Activated naive CD4-positive, alpha-beta T cell treated with anti-CD3 and anti-CD28 coated beads for 36 hours (primary cell): Measurements from ENCODE around the gene RAD54L2. TPM values are rescaled to one million over a fixed set of nuclear protein-coding genes. Genes with fewer than 3 reads are reported as not detected.

Experiments used
- CTCF ChIA-PET: fragments of 350-600 bp; sonication (Branson Sonifier 250); formaldehyde crosslinking; loops from one replicate; lab custom pipeline; 2021; ENCODE audit warnings: antibody characterized with exemption; lab: Charles Lee
- DNase-seq: peaks from one replicate; pipeline ENCODE4 v3.0.0-alpha.2; 2020
- H3K27ac Mint-ChIP-seq: one replicate; pipeline ENCODE4 v1.8.0; 2021; ENCODE audit warnings: mild to moderate bottlenecking, mixed read lengths
- H3K27me3 Mint-ChIP-seq: one replicate; pipeline ENCODE4 v1.8.0; 2021; ENCODE audit warnings: low read depth, mixed read lengths
- H3K36me3 Mint-ChIP-seq: one replicate; pipeline ENCODE4 v1.8.0; 2021; ENCODE audit warnings: low read depth, mixed read lengths
- H3K4me1 Mint-ChIP-seq: one replicate; pipeline ENCODE4 v1.8.0; 2021; ENCODE audit warnings: low read depth, mixed read lengths
- H3K4me3 Mint-ChIP-seq: one replicate; pipeline ENCODE4 v1.8.0; 2021; ENCODE audit warnings: mild to moderate bottlenecking, moderate library complexity, mixed read lengths
- H3K9me3 Mint-ChIP-seq: one replicate; pipeline ENCODE4 v1.8.0; 2021; ENCODE audit warnings: mixed read lengths
- intact Hi-C: fragments of 100-400 bp; cut with micrococcal nuclease; formaldehyde crosslinking; loops from one replicate; pipeline ENCODE4 v1.15.1; 2023
- total RNA-seq, 2 experiments: library from RNA; stranded (reverse); gene quantifications; one replicate each; pipeline ENCODE4 v1.2.3, GENCODE V29; 2021

RAD54L2 gene
- 10 to 100 TPM; 23.1 to 24.5 TPM for total RNA-seq

- Mint-ChIP-seq H3K27me3 (no peaks in the 10 kb centered on the region), H3K4me1 (peaks cover 34% of the 10 kb centered on the region), H3K4me3 (peak within 1 kb of the TSS; percentile 91), H3K27ac (peak within 1 kb of the TSS; percentile 89), H3K9me3 (no peaks in the 10 kb centered on the region), H3K36me3 (no peaks in the 10 kb centered on the region)
- CTCF ChIA-PET = interaction anchor here (0.6 to 3.7 kb wide), 7 partner anchors 8 to 142 kb away, joined by 3 to 19 read pairs (median 6); partner anchors contain the start of gene DCAF1
- DNase-seq = peak; percentile 83
- intact Hi-C loops = loop anchor here (1.0 to 2.0 kb wide), 3 partner anchors 36 to 154 kb away; partner anchors contain the start of gene MANF
Observed at GRCh38 chr3:51538459-51539290, at the start of gene RAD54L2. TSS of gene RAD54L2 (plus strand) at chr3:51538719. CDS start at chr3:51590421, 51,702 bp downstream.

DNA sequence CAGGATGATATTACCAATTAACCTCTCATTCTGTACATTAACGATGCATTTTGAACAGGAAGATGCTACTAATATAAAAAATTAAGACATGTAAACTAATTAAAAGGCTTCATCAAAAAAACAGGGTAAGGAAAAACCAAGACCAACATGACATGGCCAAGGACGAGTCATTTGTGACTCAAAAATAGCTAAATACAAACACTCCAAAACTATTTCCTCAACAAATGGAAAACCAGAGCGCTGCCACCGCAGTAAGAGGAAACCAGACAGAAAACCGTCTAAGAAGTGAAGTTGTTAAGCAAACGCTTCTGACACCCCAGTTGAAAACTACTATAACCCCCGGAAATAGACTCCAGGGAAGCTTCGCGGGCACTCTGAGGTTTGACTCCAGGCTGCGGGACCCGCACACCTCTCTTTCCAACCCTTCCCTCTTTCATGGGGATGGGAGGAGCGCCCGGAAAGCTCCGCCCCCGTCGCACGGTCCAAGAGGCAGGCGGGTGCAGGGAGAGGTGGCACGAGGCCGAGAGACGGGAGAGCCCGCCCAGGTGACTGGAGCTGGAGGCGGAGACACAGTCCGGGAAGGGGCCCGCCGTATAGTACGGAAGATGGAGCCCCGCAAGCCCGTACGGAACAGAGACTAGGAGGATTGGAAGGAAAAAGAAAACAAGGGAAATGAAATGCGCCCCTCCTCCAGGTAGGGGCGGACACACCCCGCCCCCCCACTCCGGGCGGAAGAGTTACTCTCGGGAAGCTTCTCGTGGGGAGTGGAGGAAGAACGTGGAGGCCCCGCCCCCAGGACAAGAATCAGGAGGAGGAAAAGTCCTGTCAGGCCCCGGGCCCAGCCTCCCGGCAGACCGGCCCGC is 39.4 kb upstream of the RAD54L2 start:
- intact Hi-C loops = loop anchor here (1.0 to 2.0 kb wide), 2 partner anchors 108 to 882 kb away; partner anchors contain the start of genes MAPKAPK3 and RBM15B
- Mint-ChIP-seq H3K27me3 (no peaks in the 10 kb centered on the region), H3K27ac (peak overlapping the region; percentile 98), H3K4me3 (peak overlapping the region; percentile 98), H3K36me3 (peaks cover 5% of the 10 kb centered on the region), H3K9me3 (no peaks in the 10 kb centered on the region), H3K4me1 (peaks cover 21% of the 10 kb centered on the region)
- DNase-seq = peak; percentile 91
- CTCF ChIA-PET = interaction anchor here (0.5 to 5.9 kb wide), 9 partner anchors 23 to 1068 kb away, joined by 3 to 146 read pairs (median 5); partner anchors contain the start of gene TEX264

GRCh38 chr3:51500632-51501131 is 37.8 kb upstream of the RAD54L2 start:
- Mint-ChIP-seq H3K4me3 (peak overlapping the region; percentile 98), H3K9me3 (no peaks in the 10 kb centered on the region), H3K4me1 (peaks cover 21% of the 10 kb centered on the region), H3K27me3 (no peaks in the 10 kb centered on the region), H3K36me3 (peaks cover 2% of the 10 kb centered on the region), H3K27ac (peak overlapping the region; percentile 98)
- CTCF ChIA-PET = interaction anchor here (0.6 to 5.9 kb wide), 23 partner anchors 10 to 845 kb away, joined by 3 to 146 read pairs (median 6); partner anchors contain the start of genes RAD54L2 and TEX264
- intact Hi-C loops = loop anchor here (1.0 to 5.0 kb wide), 7 partner anchors 115 to 928 kb away; partner anchors contain the start of genes ABHD14A, DUSP7, MANF and PARP3
- DNase-seq = peak; percentile 15

GRCh38 chr3:51501833-51502561 is 36.5 kb upstream of the RAD54L2 start:
- Mint-ChIP-seq H3K4me1 (peaks cover 16% of the 10 kb centered on the region), H3K36me3 (peaks cover 2% of the 10 kb centered on the region), H3K27me3 (no peaks in the 10 kb centered on the region), H3K27ac (no peak overlapping the region), H3K4me3 (no peak overlapping the region), H3K9me3 (no peaks in the 10 kb centered on the region)
- DNase-seq = peak; percentile 91
- intact Hi-C loops = loop anchor here (1.0 to 5.0 kb wide), 11 partner anchors 36 to 930 kb away; partner anchors contain the start of genes ABHD14A, DUSP7, PARP3 and RAD54L2
- CTCF ChIA-PET = interaction anchor here (0.5 to 5.9 kb wide), 28 partner anchors 9 to 349 kb away, joined by 3 to 146 read pairs (median 4); partner anchors contain the start of genes MANF, RAD54L2 and TEX264

DNA sequence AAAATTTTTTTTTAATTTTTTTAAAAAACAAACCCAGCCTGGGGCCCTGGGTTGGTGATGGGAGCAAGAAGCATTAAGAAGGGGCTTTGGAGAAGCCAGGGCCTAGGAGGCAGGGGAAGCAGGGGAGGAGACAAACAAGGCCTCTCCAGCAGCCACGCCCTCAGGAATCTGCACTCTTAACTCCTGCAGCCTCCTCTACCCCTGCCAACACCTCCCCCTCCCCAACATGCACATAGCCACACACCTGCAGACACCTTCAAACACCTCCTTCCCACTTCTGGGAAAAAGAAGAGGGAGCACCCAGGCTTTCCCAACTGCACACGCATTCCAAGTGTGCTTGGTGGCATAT is 36.0 kb upstream of the RAD54L2 start:
- H3K27ac Mint-ChIP-seq = no peak overlapping the region
- no peaks in the 10 kb centered on the region for H3K9me3 Mint-ChIP-seq
- H3K36me3 Mint-ChIP-seq = peaks cover 2% of the 10 kb centered on the region
- H3K27me3 Mint-ChIP-seq = no peaks in the 10 kb centered on the region
- peaks cover 16% of the 10 kb centered on the region for H3K4me1 Mint-ChIP-seq
- CTCF ChIA-PET = interaction anchor here (0.6 to 5.9 kb wide), 22 partner anchors 8 to 300 kb away, joined by 3 to 146 read pairs (median 4); partner anchors contain the start of genes MANF, RAD54L2 and TEX264
- no peak overlapping the region for H3K4me3 Mint-ChIP-seq
- DNase-seq = no peak
- intact Hi-C loops = loop anchor here (1.0 to 5.0 kb wide), 10 partner anchors 36 to 930 kb away; partner anchors contain the start of genes ABHD14A, PARP3, RAD54L2 and RRP9

- peaks cover 16% of the 10 kb centered on the region for H3K4me1 Mint-ChIP-seq
- H3K4me3 Mint-ChIP-seq = no peak overlapping the region
- no peak overlapping the region for H3K27ac Mint-ChIP-seq
- H3K27me3 Mint-ChIP-seq = no peaks in the 10 kb centered on the region
- CTCF ChIA-PET = interaction anchor here (0.7 to 5.9 kb wide), 8 partner anchors 14 to 180 kb away, joined by 3 to 146 read pairs (median 5); partner anchors contain the start of genes MANF, RAD54L2 and TEX264
- no peak for DNase-seq
- no peaks in the 10 kb centered on the region for H3K9me3 Mint-ChIP-seq
- H3K36me3 Mint-ChIP-seq = peaks cover 2% of the 10 kb centered on the region
- intact Hi-C loops = loop anchor here (5.0 kb wide), 3 partner anchors 439 to 931 kb away; partner anchors contain the start of genes ABHD14A, PARP3 and RRP9
Observed at GRCh38 chr3:51503007-51503406, 35.5 kb upstream of the RAD54L2 start.

- no peak overlapping the region for H3K4me3 Mint-ChIP-seq
- no peak for DNase-seq
- H3K4me1 Mint-ChIP-seq = peaks cover 4% of the 10 kb centered on the region
- intact Hi-C loops = no loop called here
- no peaks in the 10 kb centered on the region for H3K9me3 Mint-ChIP-seq
- no peaks in the 10 kb centered on the region for H3K27me3 Mint-ChIP-seq
- CTCF ChIA-PET = no interaction called here
- no peaks in the 10 kb centered on the region for H3K36me3 Mint-ChIP-seq
- no peak overlapping the region for H3K27ac Mint-ChIP-seq
Observed at GRCh38 chr3:51508255-51508654, 30.3 kb upstream of the RAD54L2 start.

DNA sequence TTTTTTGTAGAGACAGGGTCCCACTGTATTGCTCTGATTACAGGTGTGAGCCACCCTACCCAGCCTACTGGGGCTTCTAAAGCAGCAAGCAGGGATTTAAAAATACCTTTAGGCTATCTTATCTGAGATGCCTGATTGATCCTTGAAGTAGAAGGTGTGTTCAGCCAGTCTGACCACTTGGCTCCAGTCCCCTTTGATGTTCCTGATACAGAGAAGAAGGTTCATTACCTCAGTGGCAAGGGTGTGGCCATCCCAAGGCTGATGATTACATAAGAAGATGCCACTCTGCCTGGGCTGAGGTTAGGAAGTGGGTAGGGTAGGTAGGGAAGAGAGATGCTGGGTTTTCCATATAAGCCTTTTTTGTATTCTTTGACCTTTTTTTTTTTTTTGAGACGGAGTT is 27.5 kb upstream of the RAD54L2 start:
- intact Hi-C loops = no loop called here
- Mint-ChIP-seq H3K4me3 (no peak overlapping the region), H3K36me3 (no peaks in the 10 kb centered on the region), H3K9me3 (no peaks in the 10 kb centered on the region), H3K27me3 (no peaks in the 10 kb centered on the region), H3K27ac (no peak overlapping the region), H3K4me1 (peaks cover 4% of the 10 kb centered on the region)
- CTCF ChIA-PET = interaction anchor here (1.1 to 1.5 kb wide), 3 partner anchors 9 to 208 kb away, joined by 4 to 7 read pairs (median 6); partner anchors contain the start of gene DCAF1
- no peak for DNase-seq

- Mint-ChIP-seq H3K27me3 (no peaks in the 10 kb centered on the region), H3K36me3 (no peaks in the 10 kb centered on the region), H3K4me3 (no peak overlapping the region), H3K9me3 (no peaks in the 10 kb centered on the region), H3K4me1 (no peaks in the 10 kb centered on the region), H3K27ac (no peak overlapping the region)
- no peak for DNase-seq
- intact Hi-C loops = no loop called here
- CTCF ChIA-PET = interaction anchor here (0.6 to 1.7 kb wide), 2 partner anchors 12 to 529 kb away, joined by 4 read pairs; no protein-coding TSS in a partner anchor
Observed at GRCh38 chr3:51514210-51514609, 24.3 kb upstream of the RAD54L2 start.

DNA sequence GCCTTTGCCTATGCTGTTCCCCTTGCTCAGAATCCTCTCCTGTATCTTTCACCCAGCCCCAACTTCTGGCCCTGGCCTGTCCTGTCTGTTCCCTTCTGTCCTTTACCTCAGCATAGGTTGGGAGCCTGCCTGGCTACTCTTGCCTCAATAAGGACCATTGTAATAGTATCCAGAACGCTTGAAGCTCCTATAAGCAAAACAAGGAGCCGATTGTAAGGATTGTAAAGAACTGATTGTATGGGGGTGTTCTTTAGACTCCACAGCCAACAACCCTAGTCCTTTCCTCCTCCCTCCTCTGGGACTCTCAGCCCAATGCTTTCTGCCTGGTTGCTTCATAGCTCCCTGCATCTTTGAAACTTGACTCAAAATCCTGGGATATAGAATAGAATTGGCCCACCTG is 18.7 kb upstream of the RAD54L2 start:
- CTCF ChIA-PET = no interaction called here
- H3K4me3 Mint-ChIP-seq = no peak overlapping the region
- H3K9me3 Mint-ChIP-seq = no peaks in the 10 kb centered on the region
- H3K4me1 Mint-ChIP-seq = peaks cover 3% of the 10 kb centered on the region
- H3K36me3 Mint-ChIP-seq = no peaks in the 10 kb centered on the region
- no peak for DNase-seq
- no peaks in the 10 kb centered on the region for H3K27me3 Mint-ChIP-seq
- intact Hi-C loops = no loop called here
- no peak overlapping the region for H3K27ac Mint-ChIP-seq
